Stimulated activated CD4-positive, alpha-beta T cell treated with anti-CD3 and anti-CD28 coated beads, Interleukin-4, amount 100 ng/mL, for 48 hours (primary cell): ENCODE results near the gene BOLA2B.
"Not testable (repeated sequence)": the region's sequence is repeated elsewhere in the genome, so short reads cannot be mapped to it uniquely, and the experiment has no call there.

Experiments used
- DNase-seq, 2 donors: peaks; one replicate each; pipeline ENCODE4 v3.0.0-alpha.2; 2020; ENCODE audit warnings: low read depth in 2 of 2

The BOLA2B gene

DNA sequence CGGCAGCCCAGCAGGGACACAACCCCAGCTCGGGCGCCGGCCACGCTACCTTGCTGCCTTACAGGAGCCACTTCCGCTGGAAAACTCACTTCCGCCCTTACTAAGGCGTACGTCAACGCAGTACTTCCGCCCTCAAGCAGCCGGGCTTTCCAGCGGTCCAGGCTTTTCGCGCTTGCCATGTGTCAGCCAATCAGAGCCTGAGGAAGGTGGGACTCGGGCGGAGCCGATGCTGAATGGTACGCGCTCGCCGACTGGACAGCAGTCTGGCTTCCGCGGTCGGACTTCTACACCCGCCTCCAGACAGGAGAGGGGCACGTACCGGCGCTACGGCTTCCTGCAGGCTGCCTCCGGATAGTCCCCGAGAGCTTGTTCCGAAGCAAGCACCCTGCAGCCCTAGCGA is at the start of gene BOLA2B, which contains the start of gene SLX1A:
Gene BOLA2B (minus strand): TSS at position 52 of the 400 bp plus-strand sequence. CDS start 71 bp downstream, outside the sequence.
Gene SLX1A (plus strand): TSS at position 261 of the 400 bp plus-strand sequence. CDS start 210 bp downstream, outside the sequence.
- DNase-seq: not testable (repeated sequence)

DNA sequence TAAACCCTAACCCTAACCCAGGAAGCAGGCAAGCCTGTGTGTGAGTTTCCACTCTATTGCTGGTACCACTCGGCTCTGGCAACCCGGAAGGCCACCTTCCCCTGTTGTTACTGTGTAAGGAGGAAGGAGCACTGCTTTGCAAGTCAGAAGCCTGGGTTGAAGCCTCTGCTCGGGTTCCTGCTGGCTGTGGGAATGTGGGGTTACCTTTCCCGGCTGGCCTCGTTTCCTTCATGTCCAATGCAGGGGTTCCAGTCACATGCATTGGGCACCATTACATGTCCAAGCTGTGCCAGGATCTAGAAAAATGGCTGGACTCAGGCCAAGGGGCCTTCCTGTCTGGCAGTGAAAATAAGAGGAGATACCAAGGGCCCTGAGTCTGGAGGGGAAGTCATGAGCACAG is 23.6 kb upstream of the BOLA2B start:
- DNase-seq: not testable (repeated sequence)

DNA sequence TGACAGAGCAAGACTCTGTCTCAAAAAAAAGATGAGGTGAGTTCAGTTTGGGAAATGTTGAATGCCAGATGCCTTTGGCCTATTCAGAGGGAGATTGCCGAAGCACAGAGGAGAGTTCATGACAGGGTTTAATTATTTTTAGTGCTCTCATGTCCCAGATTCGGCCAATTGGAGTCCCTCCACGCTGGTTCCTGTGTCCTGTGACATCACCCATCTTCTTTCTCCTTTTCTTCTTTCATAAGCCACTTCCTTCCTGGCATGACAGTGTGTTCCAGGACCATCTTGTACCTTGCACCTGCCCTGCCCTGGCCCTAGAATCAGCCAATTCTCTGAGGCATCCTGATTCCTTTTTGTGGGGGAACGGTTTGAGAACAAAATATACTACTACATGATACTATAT is 17.9 kb upstream of the BOLA2B start:
- DNase-seq: not testable (repeated sequence)

DNA sequence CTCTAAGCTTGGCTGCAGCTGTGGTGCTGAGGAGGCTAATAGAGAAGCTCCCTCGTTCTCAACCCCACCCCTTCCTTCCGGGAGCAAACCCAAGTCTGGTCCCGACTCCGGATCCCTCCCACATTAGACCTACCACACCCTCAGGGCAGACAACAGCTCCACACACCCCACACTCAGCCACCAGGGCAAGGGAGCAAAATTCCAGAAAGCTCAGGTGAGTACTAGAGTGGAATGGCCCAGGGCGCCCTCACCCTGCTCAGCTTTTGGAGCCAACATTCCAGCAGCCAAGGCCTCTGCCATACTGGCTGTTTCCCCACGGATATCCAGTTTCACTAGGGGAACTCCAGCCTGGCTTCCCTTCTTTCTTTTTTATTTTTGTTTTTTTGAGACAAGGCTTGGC is 15.6 kb upstream of the BOLA2B start:
- DNase-seq: not testable (repeated sequence)

DNA sequence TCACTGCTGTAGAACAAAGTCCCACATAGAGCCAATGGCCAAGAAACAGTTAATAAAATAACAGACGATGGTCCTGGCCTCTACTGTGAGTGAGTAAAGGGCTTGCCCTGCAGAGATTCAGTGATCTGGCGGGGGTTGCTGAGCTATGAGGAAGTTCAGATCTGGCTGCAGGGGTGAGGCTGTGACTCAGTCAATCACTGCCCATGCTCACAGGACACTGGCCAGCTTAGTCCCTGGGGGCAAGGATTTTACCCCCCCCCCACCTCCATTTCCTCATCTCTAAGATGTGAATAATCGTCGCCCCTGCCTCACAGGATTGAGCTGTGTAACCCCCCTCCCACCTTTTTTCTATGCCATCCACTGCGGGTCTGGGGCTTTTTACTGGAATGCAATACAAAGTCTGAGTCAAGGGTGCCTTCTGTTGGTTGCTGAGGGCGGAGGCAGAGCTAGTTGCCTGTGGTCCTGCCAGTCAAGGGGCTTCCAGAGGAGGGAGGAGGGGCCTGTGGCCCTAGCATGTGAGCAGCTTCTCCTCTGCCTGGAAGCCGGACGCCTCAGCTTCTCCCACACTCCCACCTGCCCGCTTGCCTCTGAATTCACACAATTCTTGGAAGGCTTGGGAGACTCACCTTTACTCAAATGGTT is 13.7 kb upstream of the BOLA2B start:
- not testable (repeated sequence) for DNase-seq

DNA sequence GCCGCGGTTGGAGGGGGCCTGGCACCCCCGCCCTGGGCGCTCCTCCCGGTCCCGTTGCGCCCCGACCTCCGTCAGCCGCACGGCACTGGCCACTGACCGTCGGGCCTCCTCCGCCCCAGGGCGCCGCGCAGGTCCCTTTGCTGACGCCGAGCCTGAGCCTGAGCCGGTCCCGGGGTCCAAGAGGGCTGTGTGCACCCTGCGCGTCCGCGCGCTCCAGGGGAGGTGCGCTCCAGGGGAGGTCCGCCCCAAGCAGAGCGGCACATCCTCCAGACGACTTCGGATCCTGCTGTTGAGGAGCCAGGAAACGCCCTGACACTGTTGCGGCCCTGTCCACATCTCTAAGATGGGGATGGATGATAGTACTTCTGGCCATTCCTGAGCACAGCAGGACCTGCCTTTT is 12.8 kb upstream of the BOLA2B start:
- not testable (repeated sequence) for DNase-seq

DNA sequence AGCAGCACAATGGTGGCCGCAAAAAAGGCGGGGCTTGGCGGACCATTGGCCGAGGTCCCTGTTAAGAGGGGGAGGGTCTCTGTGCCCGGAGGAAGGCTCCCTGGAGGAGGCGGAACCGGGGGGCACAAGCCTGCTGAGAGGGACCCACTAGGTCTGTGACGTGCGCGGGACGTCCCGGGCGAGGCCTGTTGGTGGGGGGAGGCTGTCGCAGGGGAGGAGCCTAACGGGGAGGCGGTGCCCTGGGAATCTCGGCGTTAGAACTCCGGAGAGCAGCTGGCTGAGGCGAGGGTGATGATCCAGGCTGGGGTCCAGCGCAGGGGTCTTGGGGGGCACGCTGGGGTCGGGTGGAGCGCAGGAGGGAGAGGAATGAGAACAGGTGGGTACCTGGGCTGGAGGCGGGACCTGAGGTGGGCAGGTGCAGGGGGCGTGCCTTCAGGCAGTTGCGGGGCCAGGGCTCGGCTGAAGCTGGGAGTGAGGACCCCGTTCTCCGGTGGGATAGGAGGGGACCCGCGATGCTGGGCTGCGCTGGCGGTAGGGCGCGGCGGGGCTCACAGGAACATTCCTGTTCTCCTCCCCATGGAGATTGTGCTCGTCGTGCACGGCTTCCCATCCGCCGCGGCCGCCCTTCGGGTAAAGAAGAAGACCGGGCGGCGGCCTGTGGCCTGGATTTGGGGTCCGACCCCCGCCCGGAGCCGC is 12.2 kb upstream of the BOLA2B start:
- DNase-seq: not testable (repeated sequence)

DNA sequence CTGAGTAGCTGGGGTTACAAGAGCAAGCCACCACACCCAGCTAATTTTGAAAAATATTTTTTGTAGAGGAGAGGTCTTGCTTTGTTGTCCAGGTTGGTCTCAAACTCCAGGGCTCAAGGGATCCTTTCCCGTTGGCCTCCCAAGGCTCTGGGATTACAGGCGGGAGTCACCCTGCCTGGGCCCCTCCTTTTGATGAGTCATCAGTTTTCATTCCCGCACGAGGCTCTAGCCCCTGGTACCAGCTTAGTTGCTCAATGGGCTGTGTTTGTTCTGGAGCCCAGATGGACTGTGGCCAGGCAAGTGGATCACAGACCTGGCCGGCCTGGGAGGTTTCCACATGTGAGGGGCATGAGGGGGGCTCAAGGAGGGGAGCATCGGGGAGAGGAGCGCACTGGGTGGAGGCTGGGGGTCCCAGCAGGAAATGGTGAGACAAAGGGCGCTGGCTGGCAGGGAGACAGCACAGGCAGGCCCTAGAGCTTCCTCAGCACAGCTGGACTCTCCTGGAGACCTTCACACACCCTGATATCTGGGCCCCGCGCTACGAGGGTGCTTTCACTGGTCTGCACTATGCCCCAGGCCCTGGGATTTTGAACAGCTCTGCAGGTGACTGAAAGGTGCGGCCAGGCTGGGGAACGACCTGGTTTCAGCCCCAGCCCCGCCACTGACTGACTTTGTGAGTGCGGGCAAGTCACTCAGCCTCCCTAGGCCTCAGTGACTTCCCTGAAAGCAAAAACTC is 6.3 kb upstream of the BOLA2B start:
- not testable (repeated sequence) for DNase-seq

DNA sequence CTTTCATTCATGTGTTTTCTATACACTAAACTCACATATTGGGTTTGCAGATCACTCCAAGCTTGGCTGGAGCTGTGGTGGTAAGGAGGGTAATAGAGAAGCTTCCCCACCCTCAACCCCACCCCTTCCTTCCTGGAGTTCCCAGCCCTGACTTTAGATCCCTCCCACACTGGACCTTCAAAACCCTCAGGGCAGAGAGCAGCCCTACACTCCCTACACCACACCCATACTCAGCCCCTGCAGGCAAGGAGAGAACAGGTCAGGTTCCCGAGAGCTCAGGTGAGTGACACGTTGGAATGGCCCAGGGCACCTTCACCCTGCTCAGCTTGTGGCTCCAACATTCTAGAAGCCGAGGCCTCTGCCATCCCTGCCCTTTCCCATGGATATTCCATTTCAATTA is 5.6 kb upstream of the BOLA2B start, which contains the start of gene SULT1A3:
Gene SULT1A3 (plus strand): TSS at position 207 of the 400 bp plus-strand sequence. CDS start 1,474 bp downstream, outside the sequence.
- not testable (repeated sequence) for DNase-seq

DNA sequence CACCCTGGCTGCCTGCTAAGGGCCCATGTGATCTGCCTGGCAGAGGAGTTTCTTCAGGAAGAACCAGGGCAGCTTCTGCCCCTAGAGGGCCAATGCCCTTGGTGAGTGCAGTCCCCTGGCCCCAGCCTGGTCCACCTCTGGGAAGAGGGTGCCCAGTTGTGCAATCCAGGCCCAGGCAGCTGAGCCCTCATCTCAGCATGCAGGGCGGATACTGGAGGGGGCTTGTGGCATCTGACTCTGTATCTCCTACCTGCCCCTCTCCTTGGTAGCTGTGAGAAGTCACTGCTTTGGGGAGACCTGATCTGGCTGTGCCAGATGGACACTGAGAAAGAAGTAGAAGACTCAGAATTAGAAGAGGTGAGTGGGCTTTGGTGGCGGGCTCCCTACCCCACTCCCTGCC is 3.5 kb upstream of the BOLA2B start:
- DNase-seq: not testable (repeated sequence)

DNA sequence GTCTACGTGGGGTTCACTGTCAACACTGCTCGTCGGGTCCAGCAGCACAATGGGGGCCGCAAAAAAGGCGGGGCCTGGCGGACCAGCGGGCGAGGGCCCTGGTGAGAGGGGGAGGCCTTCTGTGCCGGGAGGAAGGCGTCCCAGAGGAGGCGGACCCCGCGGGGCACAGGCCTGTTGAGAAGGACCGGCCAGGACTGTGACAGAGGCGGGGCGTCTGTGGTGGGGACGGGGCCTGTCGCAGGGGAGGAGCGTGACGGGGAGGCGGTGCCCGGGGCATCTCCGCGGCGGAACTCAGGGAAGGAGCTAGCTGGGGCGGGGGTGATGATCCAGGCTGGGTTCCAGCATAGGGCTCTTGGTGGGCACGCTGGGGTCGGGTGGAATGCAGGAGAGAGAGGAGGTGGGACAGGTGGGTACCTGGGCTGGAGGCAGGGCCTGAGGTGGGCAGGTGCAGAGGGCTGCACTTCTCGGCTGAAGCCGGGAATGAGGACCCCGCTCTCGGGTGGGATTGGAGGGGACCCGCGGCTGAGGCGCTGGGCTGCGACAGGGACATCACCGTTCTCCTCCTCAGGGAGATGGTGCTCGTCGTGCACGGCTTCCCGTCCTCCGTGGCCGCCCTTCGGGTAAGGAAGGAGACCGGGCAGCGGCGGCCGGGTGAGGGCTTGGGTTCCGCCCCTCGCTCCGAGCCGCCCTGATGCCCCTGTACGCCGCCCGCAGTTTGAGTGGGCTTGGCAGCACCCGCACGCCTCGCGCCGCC is 883 bp upstream of the BOLA2B start:
- DNase-seq: not testable (repeated sequence)

DNA sequence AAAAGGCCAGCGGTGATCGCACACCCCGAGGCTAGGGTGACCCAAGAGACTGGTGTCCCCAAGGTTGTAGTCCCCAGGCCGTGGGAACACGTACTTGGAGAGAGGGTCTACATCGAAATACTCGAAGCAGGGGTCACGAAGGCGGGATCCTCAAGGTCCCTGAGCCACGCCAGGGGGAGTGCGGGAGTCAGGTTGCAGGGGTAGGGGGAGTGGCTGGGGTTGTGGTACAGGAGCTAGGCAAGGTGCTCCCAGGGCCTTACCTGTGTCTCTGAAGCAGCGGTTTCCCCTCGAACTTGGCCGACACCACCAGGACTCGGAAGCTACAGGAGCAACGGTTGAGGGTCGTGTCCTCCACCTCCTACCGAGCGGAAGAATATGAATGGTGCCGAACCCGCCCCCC is 368 bp downstream of the BOLA2B start:
- not testable (repeated sequence) for DNase-seq

DNA sequence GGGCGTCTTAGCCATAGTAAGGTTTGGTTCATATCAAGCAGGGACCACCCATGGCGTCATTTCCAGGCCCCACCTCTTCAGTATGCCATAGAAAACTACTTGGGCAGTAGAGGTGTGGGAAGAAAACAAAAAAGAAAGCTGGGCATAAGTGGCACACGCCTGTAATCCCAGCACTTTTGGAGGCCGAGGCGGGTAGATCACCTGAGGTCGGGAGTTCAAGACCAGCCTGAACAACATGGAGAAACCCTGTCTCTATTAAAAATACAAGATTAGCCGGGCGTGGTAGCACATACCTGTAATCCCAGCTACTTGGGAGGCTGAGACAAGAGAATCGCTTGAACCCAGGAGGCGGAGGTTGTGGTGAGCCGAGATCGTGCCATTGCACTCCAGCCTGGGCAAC is 2.3 kb downstream of the BOLA2B start:
- not testable (repeated sequence) for DNase-seq

DNA sequence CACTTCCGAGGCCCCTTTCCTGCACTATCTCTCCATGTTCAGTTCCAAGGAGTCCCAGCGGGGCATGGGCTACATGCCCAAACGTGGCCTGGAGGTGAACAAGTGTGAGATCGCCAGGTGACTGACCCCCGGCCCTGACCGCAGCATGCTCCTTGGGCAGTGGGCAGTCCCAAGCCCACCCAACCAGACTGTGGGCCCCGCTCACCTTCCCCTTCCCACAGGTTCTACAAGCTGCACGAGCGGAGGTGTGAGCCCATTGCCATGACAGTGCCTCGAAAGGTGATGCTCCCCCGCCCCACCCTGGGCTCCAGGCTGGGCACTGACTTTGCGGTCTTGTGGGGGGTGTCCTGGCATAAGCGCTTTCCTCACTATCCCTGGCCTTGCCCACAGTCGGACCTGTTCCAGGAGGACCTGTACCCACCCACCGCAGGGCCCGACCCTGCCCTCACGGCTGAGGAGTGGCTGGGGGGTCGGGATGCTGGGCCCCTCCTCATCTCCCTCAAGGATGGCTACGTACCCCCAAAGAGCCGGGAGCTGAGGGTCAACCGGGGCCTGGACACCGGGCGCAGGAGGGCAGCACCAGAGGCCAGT is 5.4 kb downstream of the BOLA2B start:
- no peak for DNase-seq

DNA sequence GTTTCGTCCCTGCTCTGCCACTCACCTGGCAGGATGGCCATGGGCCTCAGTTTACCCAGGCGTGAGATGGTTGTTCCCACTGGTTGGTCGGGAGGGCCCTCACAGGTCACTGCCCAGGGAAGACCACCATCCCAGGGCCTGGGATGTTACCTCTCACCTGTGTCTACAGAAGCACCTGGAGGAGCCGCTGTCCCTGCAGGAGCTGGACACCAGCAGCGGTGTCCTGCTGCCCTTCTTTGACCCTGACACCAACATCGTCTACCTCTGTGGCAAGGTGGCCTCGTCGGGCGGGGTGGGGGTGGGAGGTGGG is 6.0 kb downstream of the BOLA2B start:
- DNase-seq: no peak

DNA sequence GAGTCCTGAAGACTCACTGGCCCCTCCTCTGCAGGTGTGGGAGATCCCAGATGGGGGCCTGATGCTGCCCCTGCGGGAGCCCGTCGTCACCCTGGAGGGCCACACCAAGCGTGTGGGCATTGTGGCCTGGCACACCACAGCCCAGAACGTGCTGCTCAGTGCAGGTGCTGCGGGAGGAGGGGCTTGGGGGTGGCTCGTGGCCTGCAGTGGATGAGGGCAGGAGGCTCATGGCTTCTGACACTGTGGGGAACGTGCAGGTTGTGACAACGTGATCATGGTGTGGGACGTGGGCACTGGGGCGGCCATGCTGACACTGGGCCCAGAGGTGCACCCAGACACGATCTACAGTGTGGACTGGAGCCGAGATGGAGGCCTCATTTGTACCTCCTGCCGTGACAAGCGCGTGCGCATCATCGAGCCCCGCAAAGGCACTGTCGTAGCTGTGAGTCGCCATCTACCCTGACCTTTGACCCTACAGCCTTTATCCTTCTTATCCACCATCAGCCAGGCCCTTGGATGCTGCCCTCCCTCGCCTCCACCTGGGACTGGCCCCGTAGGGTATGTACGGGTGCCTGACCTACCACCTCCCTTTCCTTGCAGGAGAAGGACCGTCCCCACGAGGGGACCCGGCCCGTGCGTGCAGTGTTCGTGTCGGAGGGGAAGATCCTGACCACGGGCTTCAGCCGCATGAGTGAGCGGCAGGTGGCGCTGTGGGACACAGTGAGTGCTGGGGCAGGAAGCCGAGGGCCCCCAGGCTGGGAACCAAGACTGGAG is 6.5 kb downstream of the BOLA2B start:
- peak; percentile 88 to 92 for DNase-seq

DNA sequence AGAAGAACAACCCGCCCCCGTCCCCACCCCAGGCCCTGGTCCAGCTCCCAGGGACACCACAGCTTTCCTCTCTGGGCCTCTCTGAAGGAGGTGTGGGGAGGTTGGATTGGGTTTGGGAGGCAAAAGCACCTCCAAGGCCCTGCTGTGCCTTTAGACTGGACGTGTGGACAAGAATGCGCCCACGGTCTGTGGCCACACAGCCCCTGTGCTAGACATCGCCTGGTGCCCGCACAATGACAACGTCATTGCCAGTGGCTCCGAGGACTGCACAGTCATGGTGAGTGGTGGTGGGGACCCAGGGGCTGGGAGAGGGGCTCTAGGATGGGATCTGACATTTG is 7.1 kb downstream of the BOLA2B start:
- no peak for DNase-seq

DNA sequence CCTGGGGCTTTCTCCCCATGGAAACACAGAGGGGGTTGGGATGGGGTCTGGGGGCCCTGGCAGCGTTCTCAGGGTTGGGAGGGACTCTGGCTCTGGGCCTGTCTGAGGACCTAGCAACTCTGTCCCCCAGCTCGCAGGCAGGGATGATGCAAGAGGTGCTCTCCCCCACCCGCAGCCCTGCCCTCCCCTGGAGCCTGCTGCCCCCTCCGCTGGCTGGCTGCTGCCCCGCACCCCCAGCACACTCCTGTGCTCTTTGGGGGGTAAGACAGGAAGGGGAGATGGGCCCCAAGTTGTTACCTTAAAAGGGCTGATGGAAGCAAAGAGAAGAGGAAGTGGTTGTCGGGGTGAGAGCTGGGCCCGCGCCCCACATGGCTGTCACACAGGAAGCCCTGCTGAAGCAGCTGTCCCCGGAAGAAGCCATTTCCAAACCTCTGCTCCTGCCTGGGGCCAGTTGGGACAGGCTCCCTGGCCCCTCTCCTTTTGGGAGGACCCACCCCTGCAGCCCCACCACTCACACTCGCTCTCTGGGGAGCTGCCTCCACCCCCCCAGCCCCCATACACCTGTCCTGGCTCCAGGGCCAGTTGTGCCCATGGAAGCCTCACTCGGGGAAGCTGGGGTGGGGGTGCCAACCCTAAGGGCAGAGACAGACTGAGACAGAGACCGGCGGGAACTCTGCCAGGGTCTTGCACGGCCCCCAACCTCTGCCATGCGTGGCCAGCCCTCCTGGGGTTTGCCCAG is 7.6 kb downstream of the BOLA2B start:
- DNase-seq: peak; percentile 65 to 75

DNA sequence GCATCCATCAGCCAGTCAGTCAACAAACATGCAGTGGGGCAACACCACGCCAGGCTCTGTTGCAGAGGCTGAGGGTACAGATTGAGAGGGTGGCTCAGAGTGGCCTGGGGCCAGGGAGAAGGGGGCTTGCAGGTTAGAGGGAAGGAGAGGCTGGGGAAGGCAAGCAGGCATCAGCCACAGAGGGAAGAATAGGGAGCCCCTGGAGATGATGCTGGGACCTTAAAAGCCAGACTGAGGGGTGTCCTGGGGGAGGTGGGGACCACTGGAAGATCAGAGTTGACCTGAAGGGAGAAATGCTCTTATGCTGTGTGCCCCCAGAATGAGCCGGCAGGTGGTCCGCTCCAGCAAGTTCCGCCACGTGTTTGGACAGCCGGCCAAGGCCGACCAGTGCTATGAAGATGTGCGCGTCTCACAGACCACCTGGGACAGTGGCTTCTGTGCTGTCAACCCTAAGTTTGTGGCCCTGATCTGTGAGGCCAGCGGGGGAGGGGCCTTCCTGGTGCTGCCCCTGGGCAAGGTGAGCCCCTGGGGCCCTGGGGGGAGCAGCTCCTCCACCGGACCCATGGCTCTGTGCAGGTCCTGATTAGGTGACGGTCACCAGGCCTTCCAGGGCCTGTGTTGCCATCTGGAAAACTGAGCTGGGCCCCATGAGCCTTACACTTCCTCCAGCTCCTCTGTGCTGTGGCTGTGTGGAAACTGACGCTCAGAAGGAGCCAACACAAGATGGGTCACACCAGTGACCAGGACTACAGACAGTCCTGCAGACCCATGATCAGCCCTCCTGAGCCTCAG is 8.4 kb downstream of the BOLA2B start:
- peak in 1 of 2 donors; percentile 22 for DNase-seq
